ENCODE data around the gene SDK1.
"Not testable (repeated sequence)": the region's sequence is repeated elsewhere in the genome, so short reads cannot be mapped to it uniquely, and the experiment has no call there.

SDK1 gene

DNA sequence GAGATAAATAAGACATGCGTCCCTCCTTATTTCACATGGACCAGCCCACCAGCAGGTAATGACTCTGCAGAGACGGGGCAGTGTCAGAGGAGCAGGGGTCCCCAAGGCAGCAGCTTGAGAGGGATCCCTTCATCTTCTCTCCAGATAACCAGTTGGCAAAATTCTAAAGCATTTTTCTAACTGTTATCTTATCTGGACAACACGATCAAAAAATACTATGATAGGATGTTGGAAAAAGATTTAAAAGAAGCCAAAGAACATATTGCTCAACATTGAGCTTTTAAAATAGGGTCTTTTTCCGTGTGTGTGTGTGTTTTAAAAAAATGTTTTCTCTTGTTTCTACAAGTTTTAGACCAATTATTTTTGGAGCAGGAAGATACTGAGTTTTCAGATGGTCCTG, 641.2 kb downstream of the SDK1 start:
- no peak for DNase-seq

DNA sequence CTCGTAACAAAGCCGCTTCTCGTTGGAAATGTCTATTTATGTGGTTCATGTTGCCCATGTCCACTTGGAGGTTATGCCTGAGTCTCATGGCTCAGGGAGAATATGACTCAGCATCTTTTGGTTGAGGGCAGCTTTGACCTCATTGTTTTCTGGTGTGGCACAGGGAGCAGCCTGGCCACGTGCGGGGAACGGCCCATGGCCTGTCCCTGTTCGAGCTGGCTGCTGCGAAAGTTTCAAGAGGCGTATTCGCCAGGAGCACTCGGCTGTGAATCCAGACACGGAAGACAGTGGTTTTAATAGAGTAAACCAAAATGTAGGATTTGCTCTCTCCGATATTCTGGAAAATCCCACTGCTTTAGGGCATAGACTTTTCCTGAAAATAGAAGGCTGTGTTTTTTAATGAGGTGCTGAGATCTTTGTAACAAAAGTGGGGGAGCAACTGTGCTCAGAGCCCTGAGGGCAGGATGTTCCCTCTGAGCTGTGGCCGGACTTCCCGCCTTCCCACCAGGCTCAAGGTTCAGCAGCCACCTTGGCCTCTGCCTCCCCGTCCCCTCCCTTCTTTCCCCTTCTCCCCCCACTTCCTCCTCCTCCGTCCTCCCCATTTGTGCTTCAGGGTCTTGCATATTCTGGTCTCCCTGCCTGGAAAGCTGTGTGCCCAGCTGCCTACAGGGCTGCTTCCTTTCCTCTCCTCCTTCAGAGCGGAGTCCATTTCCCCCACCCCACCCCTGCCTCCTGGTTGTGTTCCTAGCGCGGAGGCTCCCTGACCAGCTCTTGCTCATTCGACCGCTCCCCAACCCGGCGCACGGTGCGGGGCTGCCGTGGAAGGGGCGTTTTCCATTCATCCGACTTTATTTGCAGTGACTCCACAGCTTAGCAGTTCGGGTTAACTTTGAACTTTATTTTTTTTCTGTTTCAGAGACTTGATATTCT, 642.0 kb downstream of the SDK1 start:
- no peak for DNase-seq

- DNase-seq = no peak
These were observed 642.9 kb downstream of the SDK1 start for GRCh38 chr7:3943779-3944520.

DNA sequence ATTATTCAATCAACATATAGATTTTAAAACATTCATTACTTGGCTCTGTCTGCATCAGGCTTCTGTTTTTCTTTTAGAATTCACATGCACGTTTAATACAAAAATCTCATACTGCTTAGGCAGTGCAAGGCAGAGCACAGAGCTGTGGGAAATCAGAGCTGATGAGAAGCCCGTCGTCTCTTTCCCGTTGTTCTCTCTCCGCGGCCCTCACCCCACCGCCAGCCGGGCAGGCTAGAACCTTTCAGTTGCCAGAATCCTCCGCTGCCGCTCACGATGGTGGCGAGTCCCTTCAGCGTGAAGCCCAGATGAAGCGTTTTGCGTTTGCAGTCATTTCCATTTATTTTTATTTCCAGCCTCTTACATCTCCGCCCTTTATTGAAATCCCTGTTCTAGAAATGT, 648.2 kb downstream of the SDK1 start:
- no peak for DNase-seq

GRCh38 chr7:3950249-3950648, 649.2 kb downstream of the SDK1 start:
- DNase-seq = no peak

DNA sequence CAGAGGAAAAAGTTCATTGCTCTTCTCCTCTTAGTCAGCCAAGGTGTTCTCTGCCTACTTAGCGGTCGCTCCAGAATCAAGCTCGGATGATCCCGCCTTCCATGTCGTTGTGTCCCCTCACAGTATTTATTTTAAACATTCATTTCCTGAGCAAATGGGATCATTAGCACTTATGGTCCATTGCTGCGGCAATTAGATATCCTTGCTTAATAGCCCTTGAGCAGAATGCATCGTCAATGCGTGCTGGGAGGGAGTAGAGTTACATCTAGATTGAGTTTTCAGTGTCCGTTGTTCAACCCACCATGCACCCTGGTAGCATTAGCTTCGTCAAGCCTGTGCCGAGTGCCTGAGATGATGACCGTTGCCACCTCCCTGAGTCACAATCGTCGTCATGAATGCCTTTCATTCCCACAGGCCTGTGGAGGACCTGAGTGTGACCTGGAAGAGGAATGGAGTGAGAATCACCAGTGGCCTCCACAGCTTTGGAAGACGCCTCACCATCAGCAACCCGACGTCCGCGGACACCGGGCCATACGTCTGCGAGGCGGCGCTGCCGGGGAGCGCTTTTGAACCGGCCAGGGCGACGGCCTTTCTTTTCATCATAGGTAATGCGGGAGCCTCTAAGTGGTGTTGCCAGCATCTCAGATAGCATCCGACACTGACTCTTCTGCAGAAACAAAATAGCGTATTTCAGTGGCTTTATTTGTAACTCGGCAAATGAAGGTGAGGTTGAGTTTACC, 650.4 kb downstream of the SDK1 start:
- DNase-seq = no peak

DNA sequence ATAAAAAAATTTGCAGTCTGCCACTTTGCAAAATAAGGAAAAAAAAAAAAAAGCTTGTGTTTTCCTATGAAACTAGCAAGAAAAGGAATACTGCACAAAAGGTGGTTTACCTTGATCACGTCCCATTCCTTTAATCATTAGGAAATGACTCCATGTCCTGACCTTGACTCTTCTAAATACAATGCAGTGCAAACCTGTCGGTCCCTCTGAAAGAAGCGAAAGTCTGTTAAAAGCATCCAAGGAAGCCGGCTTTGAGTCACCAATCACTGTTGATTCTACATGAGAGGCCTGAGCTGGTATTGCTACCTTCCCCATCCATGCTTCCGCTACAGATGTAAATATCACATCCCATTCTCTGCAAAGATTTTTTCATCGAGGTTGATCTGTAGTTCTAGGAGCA, 652.1 kb downstream of the SDK1 start:
- DNase-seq = no peak

GRCh38 chr7:3953946-3954345, 652.9 kb downstream of the SDK1 start:
- DNase-seq = no peak

DNA sequence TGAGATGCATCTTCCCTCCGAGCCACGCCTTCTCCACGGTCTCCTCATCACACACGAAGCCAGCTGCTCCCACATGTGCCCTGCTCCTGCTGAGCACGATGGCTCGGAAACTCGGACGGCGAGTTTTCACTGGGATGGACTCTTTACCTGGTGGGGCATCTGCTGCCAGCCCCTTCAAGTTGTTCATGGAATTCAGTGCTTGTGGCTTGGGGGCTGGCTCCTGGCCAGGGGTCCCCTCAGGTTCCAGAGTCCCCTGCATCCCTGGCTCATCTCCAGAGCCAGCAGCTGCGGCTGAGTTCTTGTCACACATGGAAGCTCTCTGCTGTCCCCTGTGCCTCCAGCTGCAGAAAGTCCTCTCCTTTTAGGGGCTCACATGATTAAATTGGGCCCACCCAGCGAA, 654.0 kb downstream of the SDK1 start:
- no peak for DNase-seq

DNA sequence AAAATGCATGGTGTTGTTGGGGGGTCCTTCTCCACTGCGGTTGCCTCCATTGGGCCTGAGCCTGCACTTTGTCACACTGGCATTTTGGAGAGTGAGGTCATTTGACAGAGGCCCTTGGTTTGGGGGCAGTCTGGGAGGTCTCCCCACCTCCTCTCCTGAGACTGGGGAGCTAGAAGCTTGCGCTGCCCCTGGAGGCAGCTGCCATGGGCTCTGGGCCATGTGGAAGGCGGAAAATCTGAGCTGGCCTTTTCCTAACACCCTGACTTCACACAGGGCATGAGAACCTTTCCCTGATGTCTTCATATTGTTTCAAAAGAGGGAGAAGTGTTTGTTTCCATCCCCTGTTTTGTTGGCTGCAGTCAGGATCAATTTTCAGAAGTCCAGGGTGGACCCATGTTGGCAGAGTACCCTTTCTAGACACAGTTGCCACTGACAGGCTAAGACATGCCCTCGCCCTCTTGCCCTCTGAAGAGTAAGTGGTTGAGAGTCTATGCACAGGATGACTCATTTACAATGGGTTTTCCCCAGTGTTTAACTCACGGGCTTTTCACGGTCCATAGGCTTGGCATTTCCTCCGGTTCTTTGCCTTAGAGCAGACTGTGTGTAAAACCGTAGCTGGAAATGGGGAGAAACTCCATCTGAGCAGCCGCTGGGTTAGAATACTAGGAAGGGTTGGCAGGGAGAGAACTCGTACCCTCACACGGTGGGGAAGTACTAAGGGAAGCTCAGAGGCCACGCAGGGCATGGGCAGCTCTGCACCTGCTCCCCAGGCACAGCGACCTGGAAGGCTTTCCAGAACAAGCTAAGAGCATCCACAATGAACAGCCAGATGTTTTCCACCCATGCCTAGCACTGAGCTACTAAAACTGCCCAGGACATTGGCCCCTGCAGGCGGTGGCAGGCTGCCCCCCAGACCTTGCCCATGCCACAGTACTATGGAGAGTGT, 655.0 kb downstream of the SDK1 start:
- DNase-seq = no peak

DNA sequence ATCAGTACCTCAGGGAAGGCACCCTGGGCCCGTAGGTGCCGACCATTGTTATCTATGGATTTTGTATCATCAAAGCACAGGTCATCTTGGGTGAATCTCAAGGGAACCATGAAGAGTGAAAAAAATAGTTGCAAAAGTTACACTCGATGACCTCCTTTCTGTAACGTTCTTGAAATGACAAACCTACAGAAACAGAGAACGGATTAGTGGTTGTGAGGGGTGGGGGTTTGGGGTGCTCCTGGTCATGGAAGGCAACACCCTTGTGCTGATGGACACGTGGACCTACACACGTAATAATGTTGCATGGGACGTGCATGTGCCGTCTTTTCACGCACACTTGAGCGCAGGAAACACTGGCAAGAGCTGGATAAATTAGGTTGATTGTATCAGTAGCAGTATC, 655.9 kb downstream of the SDK1 start:
- no peak for DNase-seq

DNA sequence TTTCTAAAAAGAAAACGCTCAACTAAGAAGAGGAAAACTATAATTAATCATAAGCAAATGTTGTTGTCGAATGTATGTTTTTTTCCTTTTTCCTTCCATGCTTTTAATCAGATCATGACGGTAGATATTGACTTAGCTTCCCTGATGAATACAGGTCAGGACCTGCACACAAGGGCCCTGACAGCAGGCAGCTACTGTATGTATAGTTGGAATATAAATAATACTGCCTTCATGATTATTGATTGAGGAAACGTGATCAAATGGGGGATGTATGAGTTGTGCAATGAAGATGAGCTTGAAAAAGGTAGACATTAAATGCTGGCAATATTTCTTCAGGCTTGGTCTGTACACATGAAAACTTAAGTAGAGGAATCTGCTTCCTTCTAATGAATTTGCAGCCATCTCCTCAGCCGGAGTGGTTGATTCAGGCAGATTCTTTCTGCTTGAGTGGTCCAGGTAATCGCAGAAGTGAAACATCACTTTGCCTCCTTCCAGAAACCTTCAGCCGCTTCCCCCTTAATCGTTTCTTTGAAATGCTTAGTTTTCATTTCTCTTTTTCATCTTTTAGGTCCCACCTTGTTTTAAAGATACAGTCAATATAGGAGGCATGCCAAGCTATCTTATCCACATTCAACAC, 656.5 kb downstream of the SDK1 start:
- DNase-seq = no peak

DNA sequence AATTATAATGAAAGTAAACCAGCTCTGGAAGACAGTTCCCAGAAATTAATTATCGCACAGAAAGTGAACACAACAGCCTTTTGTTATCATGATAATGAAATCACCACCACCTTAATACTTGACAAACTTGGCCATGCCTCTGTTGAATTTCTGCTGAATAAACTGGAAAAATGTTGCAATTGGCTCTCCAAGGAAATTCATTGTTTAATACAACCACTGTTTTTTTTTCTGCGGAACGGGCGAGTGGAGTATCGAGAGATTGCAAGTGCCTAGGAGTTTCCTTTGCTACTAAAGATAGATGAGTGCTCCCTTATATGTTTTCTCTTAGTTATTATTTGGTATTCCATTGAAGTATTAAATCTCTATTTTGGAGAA, 657.0 kb downstream of the SDK1 start:
- DNase-seq = no peak

GRCh38 chr7:3959364-3959763, 658.3 kb downstream of the SDK1 start:
- no peak for DNase-seq

DNA sequence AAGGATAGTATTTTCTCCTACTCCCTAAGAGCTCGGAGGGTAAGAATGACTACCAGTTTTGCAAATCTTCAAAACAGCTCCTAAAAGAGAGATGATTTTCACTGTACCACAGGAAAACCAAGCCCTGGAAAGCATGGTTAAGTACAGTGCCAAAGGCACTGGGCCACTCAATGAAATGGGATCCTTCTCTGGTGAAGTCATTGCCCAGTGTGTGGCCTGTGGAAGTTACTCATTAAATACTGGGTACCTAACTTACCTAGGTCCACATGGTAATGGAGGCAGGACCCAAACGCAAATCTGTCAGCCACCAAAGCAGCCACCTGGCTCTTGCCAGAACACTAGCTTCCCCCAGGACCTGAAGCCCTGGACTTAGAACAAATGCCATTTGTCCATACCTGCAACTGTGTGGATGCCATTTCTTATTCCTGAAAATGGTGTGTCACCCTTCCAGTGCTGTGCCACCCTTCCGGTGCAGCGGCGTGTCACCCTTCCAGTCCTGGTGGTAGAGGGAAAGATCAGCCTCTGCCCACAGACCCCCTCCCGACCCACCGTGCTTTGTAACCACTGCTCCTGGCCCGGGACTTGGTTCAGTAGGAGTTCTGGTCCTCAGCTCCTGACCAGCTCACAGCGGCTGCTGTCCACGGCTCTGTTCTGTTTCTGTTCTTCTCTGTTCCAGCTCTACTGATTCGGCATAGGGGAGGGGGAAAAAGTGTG, 659.2 kb downstream of the SDK1 start:
- no peak for DNase-seq

DNA sequence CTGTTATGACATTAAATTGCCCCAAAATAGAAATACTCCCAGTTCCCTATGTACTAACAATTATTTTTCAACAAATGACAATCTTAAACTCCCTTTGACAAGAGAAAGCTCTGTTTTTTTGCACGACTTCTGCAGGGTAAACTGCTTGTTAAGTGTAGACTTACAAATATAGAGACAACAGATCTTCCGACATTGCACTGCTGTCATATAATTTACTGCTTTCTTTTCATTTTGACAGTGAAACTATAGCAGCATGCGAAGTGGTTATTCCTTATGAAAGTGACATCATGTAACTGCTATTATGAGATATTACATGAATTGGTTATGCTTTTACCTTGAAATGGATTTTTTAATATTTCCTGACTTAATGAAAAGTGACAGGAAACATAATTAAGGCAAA, 659.9 kb downstream of the SDK1 start:
- DNase-seq = no peak

DNA sequence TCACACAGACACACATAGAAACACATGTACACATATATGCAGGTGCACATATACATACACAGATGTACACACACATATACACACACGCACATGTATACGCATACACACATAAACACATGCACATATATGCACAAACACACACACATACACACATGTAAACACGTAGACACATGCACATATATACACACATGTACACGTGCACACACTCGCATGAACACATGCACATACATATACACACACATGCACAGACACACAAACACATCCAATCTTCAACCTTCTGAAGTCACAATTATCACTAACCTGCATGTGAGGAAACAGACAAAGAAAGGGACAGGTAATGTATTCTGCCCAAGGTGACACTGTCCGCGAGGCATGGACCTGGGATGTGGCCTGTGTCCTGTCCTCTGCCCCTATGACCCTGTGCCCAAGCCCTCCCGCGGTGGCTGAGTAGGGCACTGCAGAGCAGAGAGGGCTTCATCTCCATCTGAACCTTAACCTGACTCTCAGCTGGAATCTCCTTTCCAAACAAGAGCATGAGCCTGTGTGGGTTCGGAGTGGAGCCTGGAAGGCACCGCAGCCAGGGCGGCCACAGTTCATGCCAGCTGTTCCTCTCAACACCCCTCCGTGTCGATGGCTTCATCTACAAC, 660.9 kb downstream of the SDK1 start:
- no peak for DNase-seq

GRCh38 chr7:3963768-3964167, 662.7 kb downstream of the SDK1 start:
- DNase-seq = not testable (repeated sequence)

- no peak for DNase-seq
These were observed 664.0 kb downstream of the SDK1 start for GRCh38 chr7:3964980-3965606.

DNA sequence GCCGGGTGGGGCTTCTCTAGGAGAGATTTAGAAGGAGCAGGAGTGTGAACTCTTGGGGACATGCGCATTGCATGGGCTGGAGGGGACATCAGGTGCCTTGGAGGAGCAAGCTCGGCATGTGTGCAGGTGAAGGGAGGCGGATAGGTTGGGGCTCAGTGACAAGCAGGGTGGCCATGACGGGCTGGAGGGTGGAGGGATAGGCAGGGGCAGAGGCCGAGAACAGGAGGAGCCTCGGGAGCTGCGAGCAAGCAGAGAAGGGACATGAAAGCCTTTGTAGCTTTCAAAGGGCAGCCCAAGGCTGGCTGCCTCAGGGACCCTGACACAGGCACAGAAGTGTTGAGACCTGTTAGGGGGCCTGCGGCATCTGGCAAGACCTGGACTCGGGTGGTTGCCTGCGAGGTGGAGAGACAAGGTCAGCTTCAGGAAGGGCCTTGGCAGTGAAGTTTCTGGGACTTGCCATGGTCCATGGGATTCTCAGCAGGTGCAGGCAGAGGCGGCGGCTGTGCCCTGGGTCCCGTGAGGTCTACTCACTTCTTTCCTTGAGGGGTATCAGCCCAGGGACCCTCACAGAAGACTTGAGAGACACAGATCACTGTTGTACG, 664.8 kb downstream of the SDK1 start:
- DNase-seq = no peak

Measured in CD4-positive, alpha-beta T cell treated with Interleukin-6 for 4 hours (primary cell).